ENCODE results near the gene SMYD3. TPM values are rescaled to one million over a fixed set of nuclear protein-coding genes. Genes with fewer than 3 reads are reported as not detected.

SMYD3 gene
- polyA plus RNA-seq, 1 donor from 2014 or later: 48.6 TPM

- Histone ChIP-seq H3K27me3 (ENCODE audit: insufficient read depth, low read depth, low read length) (no peaks in the 10 kb centered on the region), H4K20me1 (ENCODE audit: insufficient read depth) (no peaks in the 10 kb centered on the region), H3K9me3 (ENCODE audit: low read length) (no peaks in the 10 kb centered on the region), H3K36me3 (ENCODE audit: insufficient read depth, low read length) (no peaks in the 10 kb centered on the region), H3K9me2 (ENCODE audit: insufficient read depth, low read length) (no peaks in the 10 kb centered on the region), H3K27ac (ENCODE audit: low read length) (no peak overlapping the region), H2AFZ (ENCODE audit: low read depth, low read length) (no peak overlapping the region), H3K9ac (ENCODE audit: low read length) (no peak overlapping the region), H3K4me2 (ENCODE audit: low read length) (no peak overlapping the region), H3K79me2 (replicated peaks; ENCODE audit: insufficient read depth, low read length) (no peaks in the 10 kb centered on the region), H3F3A (ENCODE audit: insufficient read depth, low read length, poor library complexity, severe bottlenecking) (no peaks in the 10 kb centered on the region), H3K4me3 (ENCODE audit: low read length) (no peak overlapping the region)
- no peak for TF ChIP-seq REST (IDR thresholded peaks at IDR 0.05; ENCODE audit: borderline replicate concordance)
- TF ChIP-seq POLR2AphosphoS5 (IDR thresholded peaks at IDR 0.05): no peak
- no peak for TF ChIP-seq CTCF (IDR thresholded peaks at IDR 0.05; ENCODE audit: poor library complexity, severe bottlenecking)
- TF ChIP-seq TAF1 (IDR thresholded peaks at IDR 0.05; ENCODE audit: low read depth): no peak
- TF ChIP-seq EP300 (conservative IDR thresholded peaks at IDR 0.05; ENCODE audit: poor library complexity, severe bottlenecking): no peak
- no peak for TF ChIP-seq EZH2 (IDR thresholded peaks at IDR 0.05; ENCODE audit: borderline replicate concordance, insufficient read depth, low read length, poor library complexity, severe bottlenecking)
- no peak for TF ChIP-seq RAD21 (conservative IDR thresholded peaks at IDR 0.05)
- TF ChIP-seq SMC3 (conservative IDR thresholded peaks at IDR 0.05; ENCODE audit: poor library complexity): no peak
- no peak for TF ChIP-seq MXI1 (conservative IDR thresholded peaks at IDR 0.05; ENCODE audit: poor library complexity, severe bottlenecking)
Measured at GRCh38 chr1:245969283-245969682, 537.8 kb downstream of the SMYD3 start.

GRCh38 chr1:245968775-245969174 is 538.3 kb downstream of the SMYD3 start:
- H3K9ac ChIP-seq (ENCODE audit: low read length): no peak overlapping the region
- no peak overlapping the region for H3K27ac ChIP-seq (ENCODE audit: low read length)
- H2AFZ ChIP-seq (ENCODE audit: low read depth, low read length): no peak overlapping the region

More at GRCh38 chr1:245968775-245969174, 538.3 kb downstream of the SMYD3 start:
- Histone ChIP-seq H3F3A (ENCODE audit: insufficient read depth, low read length, poor library complexity, severe bottlenecking) (no peaks in the 10 kb centered on the region), H3K27me3 (ENCODE audit: insufficient read depth, low read depth, low read length) (no peaks in the 10 kb centered on the region), H3K36me3 (ENCODE audit: insufficient read depth, low read length) (no peaks in the 10 kb centered on the region), H3K79me2 (replicated peaks; ENCODE audit: insufficient read depth, low read length) (no peaks in the 10 kb centered on the region), H3K4me2 (ENCODE audit: low read length) (no peak overlapping the region), H4K20me1 (ENCODE audit: insufficient read depth) (no peaks in the 10 kb centered on the region), H3K9me2 (ENCODE audit: insufficient read depth, low read length) (no peaks in the 10 kb centered on the region), H3K9me3 (ENCODE audit: low read length) (no peaks in the 10 kb centered on the region), H3K4me3 (ENCODE audit: low read length) (no peak overlapping the region)
- TF ChIP-seq RAD21 (conservative IDR thresholded peaks at IDR 0.05) (no peak), EP300 (conservative IDR thresholded peaks at IDR 0.05; ENCODE audit: poor library complexity, severe bottlenecking) (no peak), SMC3 (conservative IDR thresholded peaks at IDR 0.05; ENCODE audit: poor library complexity) (no peak), REST (IDR thresholded peaks at IDR 0.05; ENCODE audit: borderline replicate concordance) (no peak), CTCF (IDR thresholded peaks at IDR 0.05; ENCODE audit: poor library complexity, severe bottlenecking) (no peak), POLR2AphosphoS5 (IDR thresholded peaks at IDR 0.05) (no peak), EZH2 (IDR thresholded peaks at IDR 0.05; ENCODE audit: borderline replicate concordance, insufficient read depth, low read length, poor library complexity, severe bottlenecking) (no peak), TAF1 (IDR thresholded peaks at IDR 0.05; ENCODE audit: low read depth) (no peak), MXI1 (conservative IDR thresholded peaks at IDR 0.05; ENCODE audit: poor library complexity, severe bottlenecking) (no peak)

All from neural cell (in vitro differentiated cells).